A673 (cell line): ENCODE data around the gene SARNP. TPM values are rescaled to one million over a fixed set of nuclear protein-coding genes. Genes with fewer than 3 reads are reported as not detected.
"Not testable (repeated sequence)": the region's sequence is repeated elsewhere in the genome, so short reads cannot be mapped to it uniquely, and the experiment has no call there.

Experiments
- Bru-seq: library from RNA; stranded (reverse); fragments of 400-500 nt; gene quantifications from one replicate; lab custom pipeline; 2021; lab: Mats Ljungman, UMichigan
- BruChase-seq, 2 experiments: library from RNA; stranded (reverse); fragments of 400-500 nt; gene quantifications; one replicate each; lab custom pipeline; 2021; lab: Mats Ljungman, UMichigan
- BruUV-seq: library from RNA; stranded (reverse); fragments of 400-500 nt; replicated peaks from 2 replicates; lab custom pipeline; 2021; lab: Mats Ljungman, UMichigan
- CTCF ChIA-PET: fragments of 300-600 bp; sonication (Branson Sonifier 250); formaldehyde crosslinking; loops from one replicate; lab custom pipeline; 2022; ENCODE audit warnings: antibody characterized with exemption; lab: Charles Lee
- POLR2A ChIA-PET: fragments of 300-600 bp; sonication (Branson Sonifier 250); formaldehyde crosslinking; loops from one replicate; lab custom pipeline; 2022; ENCODE audit warnings: antibody characterized with exemption; ENCODE audit not compliant: low non-redundant PET; lab: Charles Lee
- DNase-seq: peaks from one replicate; pipeline ENCODE4 v3.0.0-alpha.2; 2015; ENCODE audit warnings: low spot score
- H3K27ac ChIP-seq: fragments of 200-600 bp; sonication (generic); 2 replicates; pipeline ENCODE4 v1.5.1; 2016; ENCODE audit warnings: mixed run types, low read depth, mild to moderate bottlenecking, mixed read lengths, antibody characterized with exemption, low read length; ENCODE audit not compliant: poor library complexity, severe bottlenecking
- H3K27me3 ChIP-seq: fragments of 200-600 bp; sonication (generic); replicated peaks from 2 replicates; pipeline ENCODE4 v1.6.1; 2017; ENCODE audit warnings: mixed run types, low read depth, mild to moderate bottlenecking, mixed read lengths, antibody characterized with exemption, low read length; ENCODE audit not compliant: insufficient read depth, poor library complexity
- H3K36me3 ChIP-seq: fragments of 200-600 bp; sonication (generic); 2 replicates; pipeline ENCODE4 v1.6.1; 2016; ENCODE audit warnings: mixed run types, mild to moderate bottlenecking, mixed read lengths, antibody characterized with exemption, low read length; ENCODE audit not compliant: insufficient read depth, poor library complexity, severe bottlenecking
- H3K4me1 ChIP-seq: fragments of 200-600 bp; sonication (generic); 2 replicates; pipeline ENCODE4 v1.6.1; 2017; ENCODE audit warnings: mixed run types, mild to moderate bottlenecking, mixed read lengths, antibody characterized with exemption, low read length; ENCODE audit not compliant: insufficient read depth, poor library complexity, severe bottlenecking
- H3K4me3 ChIP-seq: fragments of 200-600 bp; sonication (generic); 2 replicates; pipeline ENCODE4 v1.5.1; 2016; ENCODE audit warnings: low read depth, mixed run types, mild to moderate bottlenecking, mixed read lengths, low read length; ENCODE audit not compliant: poor library complexity, severe bottlenecking
- H3K9me3 ChIP-seq: fragments of 200-600 bp; sonication (generic); 2 replicates; pipeline ENCODE4 v1.6.1; 2016; ENCODE audit warnings: mixed run types, low read depth, mild to moderate bottlenecking, mixed read lengths, antibody characterized with exemption, low read length; ENCODE audit not compliant: poor library complexity, severe bottlenecking
- EZH2 ChIP-seq: fragments of 200-600 bp; sonication (generic); IDR thresholded peaks from 2 replicates; pipeline ENCODE4 v1.6.1; 2017; ENCODE audit warnings: borderline replicate concordance, low read depth, mild to moderate bottlenecking, mixed read lengths, antibody characterized with exemption, low read length; ENCODE audit not compliant: poor library complexity, severe bottlenecking
- intact Hi-C: fragments of 100-400 bp; cut with micrococcal nuclease; formaldehyde crosslinking; loops from one replicate; pipeline ENCODE4 v1.10.0; 2022; ENCODE audit not compliant: unreplicated experiment
- long read RNA-seq: library from polyadenylated mRNA; stranded (forward); transcript quantifications from one replicate; pipeline ENCODE4 v2.0.0, GENCODE V29; 2022
- total RNA-seq: library from RNA; stranded (reverse); gene quantifications from 2 replicates; pipeline ENCODE4 v1.2.3, GENCODE V29; 2021
- TF ChIP-seq, protein P1 (sequence below): fragments of 300-800, 200-600 bp; sonication (generic); conservative IDR thresholded peaks from 2 replicates; pipeline ENCODE4 v1.5.1; 2017; ENCODE audit warnings: low read depth, mild to moderate bottlenecking, antibody characterized with exemption, low read length, moderate library complexity, mixed read lengths

The SARNP gene, protein sequence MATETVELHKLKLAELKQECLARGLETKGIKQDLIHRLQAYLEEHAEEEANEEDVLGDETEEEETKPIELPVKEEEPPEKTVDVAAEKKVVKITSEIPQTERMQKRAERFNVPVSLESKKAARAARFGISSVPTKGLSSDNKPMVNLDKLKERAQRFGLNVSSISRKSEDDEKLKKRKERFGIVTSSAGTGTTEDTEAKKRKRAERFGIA
- total RNA-seq, result 104 and 115 TPM in 2 replicates
- Bru-seq, nascent RNA, result percentile 93 among the genes with signal in this experiment
- percentile 87 among the genes with signal in this experiment for BruChase-seq, experiment 1, labeled RNA remaining after a 2-hour chase
- BruChase-seq, experiment 2, labeled RNA remaining after a 6-hour chase, result percentile 92 among the genes with signal in this experiment
- long read RNA-seq, transcript SARNP-201 (11 exons, 926 nt), result major isoform, 188 of 219 reads
- long read RNA-seq, transcript SARNP-202 (12 exons, 1,163 nt), result minor isoform, 7 of 219 reads
- long read RNA-seq, partial matches to known transcripts, result 5 of 219 reads
- long read RNA-seq, other reads (novel, unspliced or antisense), result 19 of 219 reads

DNA sequence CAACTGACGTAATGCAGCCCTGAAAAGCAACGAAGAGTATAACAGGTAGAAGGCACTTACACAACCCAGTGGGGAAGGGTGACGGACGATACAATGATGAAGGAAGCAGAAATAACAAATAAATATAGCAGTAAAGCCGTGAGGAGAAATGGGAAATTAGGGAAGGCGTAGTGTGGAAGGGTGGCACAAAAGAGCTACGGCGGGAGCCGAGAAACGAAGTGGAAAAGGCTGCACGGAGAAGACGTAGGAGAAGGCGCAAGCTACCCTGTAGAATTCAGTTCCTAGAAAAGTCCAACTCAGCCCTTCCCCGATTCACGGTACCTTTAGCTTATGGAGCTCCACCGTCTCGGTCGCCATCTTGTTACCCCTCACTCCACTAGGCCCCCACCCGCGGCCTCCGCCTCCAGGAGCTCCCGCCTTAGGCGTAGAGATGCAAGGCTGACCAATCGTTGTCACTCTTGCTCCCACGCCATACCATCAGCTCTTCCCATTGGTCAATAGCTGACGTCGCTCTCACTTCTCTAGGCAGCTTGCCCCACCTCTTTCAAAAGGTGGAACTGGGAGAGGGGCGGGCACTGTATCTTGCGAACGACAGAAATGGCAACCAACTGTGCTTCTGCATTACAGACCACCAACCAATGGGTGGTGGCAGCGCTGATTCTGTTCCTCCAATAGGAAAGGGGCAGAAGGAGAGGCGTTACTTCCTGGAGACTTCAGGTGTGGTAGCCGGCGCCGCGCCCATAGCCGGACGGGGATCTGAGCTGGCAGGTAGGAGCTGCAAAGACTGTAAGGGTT, at the start of gene SARNP, which contains the start of gene ORMDL2:
SARNP (minus strand) TSS at position 380 of the 795 bp plus-strand sequence; CDS start at position 357, 23 bp downstream.
ORMDL2 (plus strand) TSS at position 697 of the 795 bp plus-strand sequence. CDS start 959 bp downstream, outside the sequence.
- ChIA-PET CTCF (interaction anchor here (0.5 to 1.5 kb wide), 8 partner anchors 31 to 372 kb away, joined by 3 to 10 read pairs (median 4); partner anchors contain the start of gene SMARCC2), POLR2A (interaction anchor here (1.4 kb wide), 1 partner anchor 12 kb away, joined by 15 read pairs; the partner anchor contains the start of gene DNAJC14)
- intact Hi-C loops, result loop anchor here (5.0 kb wide), 2 partner anchors 80 to 225 kb away; partner anchors contain the start of gene RPS26
- Histone ChIP-seq H3K9me3 (no peaks in the 10 kb centered on the region), H3K27ac (peak within 1 kb of the TSS; percentile 75), H3K4me3 (peak within 1 kb of the TSS; percentile 71), H3K4me1 (peaks cover 17% of the 10 kb centered on the region), H3K36me3 (peaks cover 60% of the 10 kb centered on the region), H3K27me3 (no peaks in the 10 kb centered on the region)
- TF ChIP-seq EZH2, result no peak
- TF ChIP-seq, protein P1, sequence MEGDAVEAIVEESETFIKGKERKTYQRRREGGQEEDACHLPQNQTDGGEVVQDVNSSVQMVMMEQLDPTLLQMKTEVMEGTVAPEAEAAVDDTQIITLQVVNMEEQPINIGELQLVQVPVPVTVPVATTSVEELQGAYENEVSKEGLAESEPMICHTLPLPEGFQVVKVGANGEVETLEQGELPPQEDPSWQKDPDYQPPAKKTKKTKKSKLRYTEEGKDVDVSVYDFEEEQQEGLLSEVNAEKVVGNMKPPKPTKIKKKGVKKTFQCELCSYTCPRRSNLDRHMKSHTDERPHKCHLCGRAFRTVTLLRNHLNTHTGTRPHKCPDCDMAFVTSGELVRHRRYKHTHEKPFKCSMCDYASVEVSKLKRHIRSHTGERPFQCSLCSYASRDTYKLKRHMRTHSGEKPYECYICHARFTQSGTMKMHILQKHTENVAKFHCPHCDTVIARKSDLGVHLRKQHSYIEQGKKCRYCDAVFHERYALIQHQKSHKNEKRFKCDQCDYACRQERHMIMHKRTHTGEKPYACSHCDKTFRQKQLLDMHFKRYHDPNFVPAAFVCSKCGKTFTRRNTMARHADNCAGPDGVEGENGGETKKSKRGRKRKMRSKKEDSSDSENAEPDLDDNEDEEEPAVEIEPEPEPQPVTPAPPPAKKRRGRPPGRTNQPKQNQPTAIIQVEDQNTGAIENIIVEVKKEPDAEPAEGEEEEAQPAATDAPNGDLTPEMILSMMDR, result no peak
- peak; percentile 100 for DNase-seq
- BruUV-seq, result no TSS peak

DNA sequence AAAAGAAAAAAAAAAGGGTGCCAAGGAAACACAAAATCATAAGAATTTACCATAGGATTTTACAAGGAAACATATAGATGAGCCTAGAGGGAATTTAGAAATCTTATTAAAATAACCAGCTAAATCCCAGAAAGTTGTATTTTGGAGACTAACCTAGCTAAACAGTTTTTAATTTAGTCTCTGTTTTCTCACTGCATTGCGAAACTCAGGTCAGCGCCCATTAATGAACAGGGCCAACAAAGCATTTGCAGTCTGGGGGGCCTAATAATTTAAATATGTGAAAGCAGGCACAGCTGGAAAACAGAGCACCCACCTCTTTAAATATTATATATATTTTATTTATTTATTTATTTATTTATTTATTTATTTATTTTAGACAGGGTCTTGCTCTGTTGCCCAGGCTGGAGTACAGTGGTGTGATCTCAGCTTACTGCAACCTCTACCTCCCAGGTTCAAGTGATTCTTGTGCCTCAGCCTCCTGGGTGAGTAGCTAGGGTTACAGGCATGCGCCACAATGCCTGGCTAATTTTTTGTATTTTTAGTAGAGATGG, 49.0 kb upstream of the SARNP start:
- DNase-seq, POLR2A ChIA-PET, H3K36me3 ChIP-seq, CTCF ChIA-PET, H3K4me3 ChIP-seq, BruUV-seq, intact Hi-C loops, H3K27me3 ChIP-seq, H3K9me3 ChIP-seq, H3K4me1 ChIP-seq, H3K27ac ChIP-seq: not testable (repeated sequence)

DNA sequence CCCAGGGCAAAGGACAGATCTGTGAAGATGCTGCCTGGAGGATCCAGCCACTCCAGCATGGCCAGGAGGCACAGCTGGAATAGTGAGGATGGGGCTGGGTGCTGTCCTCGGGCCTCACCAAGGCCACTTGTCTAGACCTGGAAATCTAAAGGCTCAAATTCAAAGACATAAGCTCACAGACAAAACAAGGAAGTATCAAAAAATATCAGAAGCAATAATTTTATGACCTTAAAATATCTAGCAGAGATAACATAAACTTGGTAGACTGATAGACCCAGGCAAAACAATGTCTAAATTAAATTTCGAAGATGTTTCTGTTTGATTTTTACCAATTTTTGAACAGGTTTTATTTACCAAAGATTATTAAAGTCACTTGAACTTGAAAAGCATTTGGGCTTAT, 47.8 kb upstream of the SARNP start:
- no TSS peak for BruUV-seq
- H3K27me3 ChIP-seq, result no peaks in the 10 kb centered on the region
- TF ChIP-seq, protein P1, result no peak
- no peak for TF ChIP-seq EZH2
- intact Hi-C loops, result no loop called here
- no peak overlapping the region for H3K27ac ChIP-seq
- H3K4me1 ChIP-seq, result no peaks in the 10 kb centered on the region
- ChIA-PET POLR2A (no interaction called here), CTCF (no interaction called here)
- H3K4me3 ChIP-seq, result no peak overlapping the region
- H3K9me3 ChIP-seq, result peaks cover 6% of the 10 kb centered on the region
- DNase-seq, result no peak
- H3K36me3 ChIP-seq, result no peaks in the 10 kb centered on the region

DNA sequence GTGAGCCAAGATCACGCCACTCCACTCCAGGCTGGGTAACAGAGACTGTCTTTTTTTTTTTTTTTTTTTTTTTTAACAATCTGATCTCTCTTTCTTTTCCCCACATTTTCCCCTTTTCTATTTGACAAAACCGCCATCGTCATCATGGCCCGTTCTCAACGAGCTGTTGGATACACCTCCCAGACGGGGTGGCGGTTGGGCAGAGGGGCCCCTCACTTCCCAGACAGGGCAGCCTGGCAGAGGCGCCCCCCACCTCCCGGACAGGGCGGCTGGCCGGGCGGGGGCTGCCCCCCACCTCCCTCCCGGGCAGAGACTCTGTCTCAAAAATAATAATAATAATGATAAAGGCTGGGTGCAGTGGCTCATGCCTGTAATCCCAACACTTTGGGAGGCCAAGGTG, 45.4 kb upstream of the SARNP start:
- H3K27me3 ChIP-seq, DNase-seq: not testable (repeated sequence)

More for the DNA sequence above, 45.4 kb upstream of the SARNP start:
- H3K4me3 ChIP-seq, intact Hi-C loops, H3K27ac ChIP-seq, H3K4me1 ChIP-seq, POLR2A ChIA-PET, H3K9me3 ChIP-seq, BruUV-seq, H3K36me3 ChIP-seq: not testable (repeated sequence)
- CTCF ChIA-PET, result interaction anchor here (0.7 kb wide), 1 partner anchor 227 kb away, joined by 8 read pairs; no protein-coding TSS in a partner anchor
